K562 (cell line): ENCODE data around the gene CAPRIN2. TPM values are rescaled to one million over a fixed set of nuclear protein-coding genes. Genes with fewer than 3 reads are reported as not detected.

ENCODE experiments used
- ARID3B ChIP-seq: fragments of 250-450 bp; sonication (Bioruptor Pico); IDR thresholded peaks from 2 replicates; pipeline ENCODE4 v1.4.0; 2020; ENCODE audit warnings: borderline replicate concordance
- ARID4B ChIP-seq: sonication (generic); formaldehyde crosslinking; IDR thresholded peaks from 2 replicates; pipeline ENCODE4 v1.8.0; 2022; ENCODE audit warnings: mild to moderate bottlenecking, missing genetic modification reagents
- CC2D1A ChIP-seq: fragments of 450-650 bp; IDR thresholded peaks from 2 replicates; pipeline ENCODE4 v1.6.1; 2017; ENCODE audit warnings: mild to moderate bottlenecking
- CEBPG ChIP-seq, 3 experiments: fragments of 200-800 bp in 1 of 3; sonication (Bioruptor generic) in 1 of 3; sonication (generic) in 1 of 3; formaldehyde crosslinking in 1 of 3; IDR thresholded peaks in 2 of 3; conservative IDR thresholded peaks in 1 of 3; 2 replicates each; pipeline versions ENCODE4 v1.6.1 to v1.8.0; 2016 to 2022; ENCODE audit warnings: missing compliant biosample characterization in 2 of 3, missing genetic modification characterization in 2 of 3, mild to moderate bottlenecking in 1 of 3, missing genetic modification reagents in 1 of 3
- DACH1 ChIP-seq: fragments of 450-650 bp; IDR thresholded peaks from 2 replicates; pipeline ENCODE4 v1.6.1; 2018; ENCODE audit not compliant: partially characterized antibody
- FIP1L1 ChIP-seq: fragments of 200-400 bp; formaldehyde crosslinking; IDR thresholded peaks from 2 replicates; pipeline ENCODE4 v1.6.1; 2018; ENCODE audit warnings: mild to moderate bottlenecking, low read depth, low read length; ENCODE audit not compliant: poor library complexity, severe bottlenecking
- HNRNPUL1 ChIP-seq: fragments of 200-400 bp; formaldehyde crosslinking; IDR thresholded peaks from 2 replicates; pipeline ENCODE4 v1.6.1; 2017; ENCODE audit warnings: low read length
- MAZ ChIP-seq, 2 experiments: fragments of 450-650 bp in 1 of 2; sonication (generic) in 1 of 2; formaldehyde crosslinking; IDR thresholded peaks in 1 of 2; conservative IDR thresholded peaks in 1 of 2; 2 replicates each; pipeline versions ENCODE4 v1.4.0 to v1.5.0; 2020; ENCODE audit warnings: mild to moderate bottlenecking in 1 of 2, missing genetic modification reagents in 1 of 2
- NONO ChIP-seq, 2 experiments: fragments of 200-400 bp in 1 of 2; fragments of 450-650 bp in 1 of 2; formaldehyde crosslinking in 1 of 2; IDR thresholded peaks; 2 replicates each; pipeline ENCODE4 v1.6.1; 2017; ENCODE audit warnings: low read depth in 2 of 2, mild to moderate bottlenecking in 2 of 2, moderate library complexity in 2 of 2, low read length in 1 of 2
- NR2F6 ChIP-seq: fragments of 450-650 bp; formaldehyde crosslinking; IDR thresholded peaks from 2 replicates; pipeline ENCODE4 v1.4.0; 2020; ENCODE audit warnings: mild to moderate bottlenecking
- TAL1 ChIP-seq: fragments of 450-650 bp; IDR thresholded peaks from 2 replicates; pipeline ENCODE4 v1.6.1; 2016; ENCODE audit warnings: mild to moderate bottlenecking
- ZBTB11 ChIP-seq, 3 experiments: fragments of 200-800 bp in 1 of 3; fragments of 250-450 bp in 1 of 3; fragments of 450-650 bp in 1 of 3; sonication (Bioruptor Pico) in 1 of 3; sonication (Bioruptor generic) in 1 of 3; formaldehyde crosslinking in 1 of 3; IDR thresholded peaks; 2 replicates each; pipeline versions ENCODE4 v1.6.1 to v1.8.0; 2016 to 2022; ENCODE audit warnings: mild to moderate bottlenecking in 2 of 3, missing genetic modification characterization in 2 of 3, missing compliant biosample characterization in 1 of 3, moderate library complexity in 1 of 3
- ZBTB34 ChIP-seq: fragments of 250-450 bp; sonication (Bioruptor Pico); IDR thresholded peaks from 2 replicates; pipeline ENCODE4 v1.8.0; 2021; ENCODE audit warnings: mild to moderate bottlenecking, moderate library complexity
- ZNF431 ChIP-seq: sonication (generic); formaldehyde crosslinking; IDR thresholded peaks from 2 replicates; pipeline ENCODE4 v1.8.0; 2022; ENCODE audit warnings: mild to moderate bottlenecking, missing genetic modification reagents
- polyA plus RNA-seq, 8 experiments: library from polyadenylated mRNA; depleted of rRNA in 4 of 8; stranded (reverse) in 5 of 8; unstranded in 3 of 8; fragments of >200 nt; fragmentation: Nextera tagmentation in 2 of 8; fragmentation: Illumina TruSeq in 1 of 8; extraction: Ambion mirVana in 2 of 8; extraction: Trizol in 1 of 8; gene quantifications; 2 replicates each; pipeline versions ENCODE4 v1.2.1 to v1.2.3, GENCODE V29; 2011 to 2014; ENCODE audit warnings: inconsistent platforms in 1 of 8, missing spikeins in 1 of 8
- total RNA-seq, 7 experiments: library from RNA; depleted of rRNA in 6 of 7; stranded (reverse); fragments of >200 nt in 6 of 7; fragmentation: Illumina TruSeq in 2 of 7; extraction: Trizol in 2 of 7; gene quantifications; 2 replicates each; pipeline versions ENCODE4 v1.2.1 to v1.2.3, GENCODE V29; 2011 to 2021; ENCODE audit warnings: low replicate concordance in 1 of 7

The CAPRIN2 gene
- total and polyA plus RNA-seq, 9 of the 15 experiments (the other 6 are each of a cell fraction or from before 2014, with no cell fraction given): 2.3 to 14.5 (median 8.9) TPM

- TF ChIP-seq ZBTB34 (CRISPR knock-in tag): no peak
- TF ChIP-seq ARID4B: 0 out of 2 replicates have a peak, but pooled peaks have one; percentile 48
- TF ChIP-seq DACH1: no peak
- no peak for TF ChIP-seq NONO (IDR thresholded peaks at IDR 0.05; ENCODE audit: low read depth in 2 of 2, low read length in 1 of 2)
- no peak for TF ChIP-seq NR2F6 (CRISPR knock-in tag)
- TF ChIP-seq HNRNPUL1: no peak
- no peak for TF ChIP-seq TAL1
- TF ChIP-seq MAZ (CRISPR knock-in tag; conservative IDR thresholded peaks at IDR 0.05 in 1 of 2, IDR thresholded peaks at IDR 0.05 in 1 of 2): peak; percentile 53 to 61; a peak in 1 of 4 replicates
- peak in 1 of 3 experiments; percentile 86; a peak in 2 of 6 replicates for TF ChIP-seq ZBTB11 (CRISPR knock-in tag; IDR thresholded peaks at IDR 0.05)
- TF ChIP-seq ARID3B (CRISPR knock-in tag): no peak
- TF ChIP-seq FIP1L1: no peak
- no peak for TF ChIP-seq CEBPG (CRISPR knock-in tag; IDR thresholded peaks at IDR 0.05)
- no peak for TF ChIP-seq CEBPG (tag; conservative IDR thresholded peaks at IDR 0.05 in 1 of 2, IDR thresholded peaks at IDR 0.05 in 1 of 2)
- no peak for TF ChIP-seq CC2D1A
- no peak for TF ChIP-seq ZNF431 (CRISPR knock-in tag)
Observed at GRCh38 chr12:30695199-30696102, 59.3 kb downstream of the CAPRIN2 start, which contains the start of gene IPO8 (continued).
